HG03064 (cell line): Measurements from ENCODE around the gene NMNAT1.
"Not testable (repeated sequence)": the region's sequence is repeated elsewhere in the genome, so short reads cannot be mapped to it uniquely, and the experiment has no call there.

Source experiments
- ATAC-seq: cut with Tn5 transposase; IDR thresholded peaks from one replicate; pipeline ENCODE4 v1.9.1; 2021; ENCODE audit warnings: low read depth; ENCODE audit not compliant: unreplicated experiment

Gene NMNAT1

DNA sequence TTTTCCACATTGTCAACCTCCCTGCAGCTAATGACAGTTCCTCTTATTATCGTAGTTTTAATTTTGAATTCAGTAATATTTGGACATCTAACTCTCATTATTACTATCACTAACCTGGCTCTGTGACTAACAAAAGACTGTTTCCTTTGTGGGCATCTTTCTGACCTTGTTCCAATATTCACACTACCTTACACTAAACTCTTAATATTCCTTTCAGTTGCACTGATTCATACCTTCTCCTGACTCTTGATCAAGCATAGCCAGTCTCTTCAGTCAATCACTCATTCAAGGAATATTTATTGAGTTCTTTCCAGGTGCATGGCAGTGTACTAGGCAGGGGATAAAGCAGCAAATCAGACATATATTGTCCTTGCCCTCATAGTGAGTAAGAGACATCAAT, 25.4 kb upstream of the NMNAT1 start:
- no peak for ATAC-seq

DNA sequence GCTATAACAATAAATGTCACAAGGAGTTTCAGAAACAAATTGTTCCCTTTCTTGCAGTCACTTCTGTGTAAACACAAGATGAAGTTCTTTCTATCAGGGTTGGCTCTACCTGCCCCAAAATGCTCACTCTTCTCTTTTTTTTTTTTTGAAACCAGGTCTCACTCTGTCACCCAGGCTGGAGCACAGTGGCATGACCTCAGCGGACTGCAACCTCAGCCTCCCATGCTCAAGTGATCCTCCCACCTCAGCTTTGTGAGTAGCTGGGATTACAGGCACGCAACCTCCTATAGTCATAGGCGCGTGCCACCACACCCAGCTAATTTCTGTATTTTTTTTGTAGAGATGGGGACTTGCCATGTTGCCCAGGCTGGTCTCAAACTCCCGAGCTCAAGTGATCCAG, 22.7 kb upstream of the NMNAT1 start:
- no peak for ATAC-seq

DNA sequence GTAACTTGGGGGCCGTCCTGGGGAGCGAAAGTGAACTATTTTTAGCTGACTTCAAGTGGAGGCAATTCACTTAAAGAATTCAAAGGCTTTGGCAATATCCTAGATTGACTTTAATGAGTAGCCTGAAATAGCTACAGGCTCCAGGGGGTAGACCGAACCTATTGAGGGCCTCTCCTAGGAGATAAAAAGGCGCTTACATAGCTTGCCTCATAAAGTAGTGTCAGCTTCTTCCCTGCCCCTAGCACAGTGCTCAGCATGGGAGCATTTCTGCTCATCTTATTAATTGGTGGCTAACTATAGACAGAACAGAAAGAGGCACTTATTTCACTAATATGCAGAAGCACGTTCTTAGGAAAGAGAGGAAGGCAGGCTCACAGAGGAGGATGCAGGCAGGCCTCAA, 20.9 kb upstream of the NMNAT1 start:
- no peak for ATAC-seq

DNA sequence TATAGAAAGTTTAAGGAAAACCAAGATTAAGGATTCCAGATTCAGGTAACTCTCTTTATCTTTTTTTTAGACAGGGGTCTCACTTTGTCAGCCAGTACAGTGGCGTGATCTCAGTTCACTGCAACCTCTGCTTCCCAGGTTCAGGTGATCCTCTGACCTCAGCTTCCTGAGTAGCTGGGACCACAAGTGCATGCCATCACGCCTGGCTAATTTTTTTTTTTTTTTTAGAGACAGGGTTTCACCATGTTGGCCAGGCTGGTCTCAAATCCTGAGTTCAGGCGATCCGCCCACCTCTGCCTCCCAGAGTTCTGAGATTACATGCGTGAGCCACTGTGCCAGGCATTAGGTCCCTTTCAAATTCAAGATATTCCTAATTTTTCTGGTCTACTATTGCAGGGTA, 16.0 kb upstream of the NMNAT1 start:
- ATAC-seq = no peak

DNA sequence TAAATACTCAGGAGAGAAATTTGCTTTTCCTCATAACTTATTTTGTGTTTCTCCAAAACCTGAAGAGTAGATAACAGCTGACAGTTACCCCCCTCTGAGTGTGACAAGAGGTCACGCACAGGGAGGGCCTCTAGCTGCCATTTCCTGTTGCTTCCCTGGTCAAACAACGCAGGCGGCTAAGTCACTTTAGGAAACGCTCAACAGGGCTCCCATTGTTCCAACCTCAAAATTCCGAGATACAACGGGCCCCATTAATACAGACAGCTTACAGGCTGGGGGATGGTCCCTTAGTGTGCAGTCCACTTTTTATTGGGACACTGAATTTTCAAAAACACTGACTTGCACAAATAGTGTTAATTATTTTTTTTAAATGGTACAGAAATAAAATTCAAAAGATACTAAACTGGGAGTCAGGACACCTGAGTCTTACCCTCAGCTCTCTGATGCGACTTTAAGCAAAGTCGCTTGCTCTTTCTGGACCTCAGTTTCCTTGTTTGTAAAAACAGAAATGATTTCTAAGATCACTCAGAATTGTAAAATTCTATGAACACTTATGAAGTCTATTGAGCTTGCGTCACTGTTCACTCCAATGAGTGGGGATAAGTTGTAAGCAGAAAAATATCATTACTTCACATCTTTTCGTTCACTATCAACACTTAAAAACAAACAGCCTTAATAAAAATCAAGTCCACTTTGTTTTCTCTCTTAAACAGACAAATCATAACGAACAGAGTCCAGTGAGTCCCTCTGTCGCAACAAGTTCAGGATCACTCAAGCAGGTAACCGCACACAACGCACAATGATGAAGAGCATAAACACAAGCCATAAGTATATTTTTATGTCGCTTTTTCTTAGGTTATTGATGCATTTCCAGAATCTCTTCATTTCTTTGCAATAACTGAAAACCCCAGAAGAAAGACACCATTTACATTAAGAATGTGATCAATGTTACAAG, 13.6 kb upstream of the NMNAT1 start:
- no peak for ATAC-seq

DNA sequence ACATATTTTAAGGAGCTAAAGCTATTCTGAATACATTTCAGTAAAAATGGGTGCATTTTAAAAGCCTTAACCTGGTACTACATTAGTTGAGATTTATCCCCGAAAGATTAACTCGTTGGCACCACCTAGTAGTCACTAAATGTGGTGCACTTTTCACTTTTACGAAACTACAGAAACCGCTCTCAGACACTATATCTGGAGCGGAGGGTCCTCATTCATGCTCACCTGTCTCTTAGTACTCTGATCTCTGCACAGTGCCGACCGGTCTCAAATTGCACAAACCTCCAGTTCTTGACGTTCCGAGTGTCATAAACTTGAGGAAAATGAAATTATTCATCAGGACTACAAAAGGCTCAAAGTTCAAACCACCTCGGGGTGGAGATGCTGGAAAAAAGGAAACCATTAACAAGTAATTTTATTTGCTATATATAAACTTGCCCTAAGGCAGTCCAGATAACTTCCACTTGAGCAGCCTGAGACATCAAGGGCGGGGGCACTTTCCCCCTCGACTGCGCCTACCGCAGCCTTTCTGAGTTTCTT, 806 bp upstream of the NMNAT1 start:
- peak; percentile 49 for ATAC-seq

DNA sequence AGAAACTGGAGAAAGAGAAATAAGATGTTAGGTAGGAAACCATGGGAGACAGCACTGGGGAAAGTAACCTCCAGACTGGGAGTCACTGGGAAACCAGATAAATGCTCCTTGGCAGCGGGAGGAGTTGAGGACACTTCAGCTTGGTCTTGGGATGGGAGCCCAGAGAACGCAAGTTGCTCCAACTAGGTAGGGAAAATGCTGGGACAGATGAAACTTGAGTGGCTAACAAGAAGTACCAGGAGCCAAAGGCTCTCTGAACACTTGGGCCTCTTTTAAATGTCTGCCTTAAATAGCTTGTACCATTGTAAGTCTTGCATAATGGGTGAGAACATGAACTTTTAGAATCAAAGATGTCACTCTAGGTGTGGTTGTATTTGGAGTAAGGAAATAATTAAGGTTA, 3.0 kb downstream of the NMNAT1 start:
- no peak for ATAC-seq

DNA sequence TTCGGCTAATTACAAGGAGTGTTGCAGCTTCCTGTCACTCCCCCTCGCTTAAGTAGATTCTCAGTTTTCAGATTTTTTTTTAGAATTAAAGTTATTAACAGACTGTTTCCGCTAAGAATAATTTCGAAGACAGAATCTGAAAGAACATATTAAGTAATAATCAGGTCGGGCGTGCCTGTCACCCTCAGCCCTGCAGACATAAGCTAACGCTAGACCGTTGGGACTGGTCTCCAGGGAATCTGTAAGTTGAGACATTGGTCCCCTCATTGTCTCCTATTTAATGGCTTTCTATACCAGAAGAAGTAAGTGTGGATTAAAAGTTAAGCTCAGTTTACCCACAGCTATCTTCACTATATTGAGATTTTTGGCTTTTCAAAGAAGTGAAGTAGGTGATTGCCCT, 14.5 kb downstream of the NMNAT1 start:
- no peak for ATAC-seq

DNA sequence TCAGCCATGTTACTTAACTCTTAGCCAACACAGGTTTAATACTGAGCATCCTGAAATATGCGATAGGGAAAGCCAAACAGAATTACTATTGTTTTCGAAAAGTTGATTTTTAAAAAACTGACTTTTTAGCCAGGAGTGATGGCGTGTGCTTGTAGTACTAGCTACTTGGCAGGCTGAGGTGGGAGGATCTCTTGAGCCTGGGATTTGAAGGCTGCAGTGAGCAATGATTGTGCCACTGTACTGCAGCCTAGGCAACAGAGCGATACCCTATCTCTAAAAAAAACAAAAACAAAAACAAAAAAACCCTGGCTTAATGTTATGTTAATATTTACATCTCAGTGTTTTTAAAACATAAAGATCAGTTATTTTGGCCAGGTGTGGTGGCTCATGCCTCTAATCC, 16.7 kb downstream of the NMNAT1 start:
- ATAC-seq = no peak

DNA sequence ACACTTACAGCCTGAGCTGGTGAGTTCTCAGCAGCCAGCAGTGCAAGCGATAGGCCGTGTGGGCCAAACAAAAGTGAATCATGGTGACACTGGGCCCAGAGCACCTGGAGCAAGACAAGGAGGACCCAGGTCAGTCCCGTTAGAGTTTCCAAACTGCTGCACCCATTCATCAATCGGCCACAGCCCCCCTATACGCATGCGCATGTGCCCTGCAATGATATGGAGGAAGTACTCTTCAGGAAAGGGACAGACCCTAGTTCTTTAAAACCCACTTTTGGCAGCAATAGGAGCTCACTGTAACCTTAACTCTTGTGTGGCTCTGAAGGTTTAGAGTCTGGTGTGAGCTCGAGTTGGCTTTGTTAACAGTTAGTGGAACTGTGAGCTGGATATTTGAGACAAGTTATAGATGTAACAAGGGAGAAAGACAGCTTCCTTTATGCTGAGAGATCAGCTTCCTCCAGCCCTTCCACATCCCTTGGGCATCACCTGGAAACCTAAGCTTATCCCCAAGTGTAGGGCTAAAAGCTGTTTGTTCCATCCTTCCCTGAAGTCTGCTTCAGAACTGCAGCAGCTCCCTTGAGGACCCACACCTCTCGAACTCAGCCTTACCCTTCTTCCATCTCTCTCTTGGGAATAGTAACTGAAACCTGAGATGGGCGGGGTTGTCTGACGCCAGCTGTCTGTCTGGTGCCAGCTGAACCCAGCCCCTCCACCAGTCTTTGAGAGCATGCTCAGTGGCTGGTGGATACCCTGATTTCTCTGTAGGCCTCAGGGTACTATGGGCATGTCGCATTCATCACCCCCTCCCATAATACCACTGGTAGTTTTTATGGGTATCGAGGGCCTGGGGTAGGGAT, 17.7 kb downstream of the NMNAT1 start:
- no peak for ATAC-seq

DNA sequence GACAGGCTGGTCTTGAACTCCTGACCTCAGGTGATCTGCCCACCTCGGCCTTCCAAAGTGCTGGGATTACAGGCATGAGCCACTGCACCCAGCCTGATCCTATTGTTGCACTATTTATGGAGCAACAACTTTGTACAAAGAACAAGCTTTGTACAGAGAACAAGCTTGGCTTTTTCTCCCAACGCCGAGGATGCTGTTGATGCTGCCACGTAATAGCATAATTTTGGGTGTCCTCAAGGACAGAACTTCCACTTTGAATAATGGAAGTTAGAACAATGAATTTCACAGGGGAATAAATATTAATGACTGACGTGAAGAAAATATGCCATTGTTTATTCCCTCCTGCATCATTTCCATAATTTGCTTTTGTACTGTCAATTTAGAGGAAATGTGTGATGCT, 41.0 kb downstream of the NMNAT1 start:
- ATAC-seq = no peak

DNA sequence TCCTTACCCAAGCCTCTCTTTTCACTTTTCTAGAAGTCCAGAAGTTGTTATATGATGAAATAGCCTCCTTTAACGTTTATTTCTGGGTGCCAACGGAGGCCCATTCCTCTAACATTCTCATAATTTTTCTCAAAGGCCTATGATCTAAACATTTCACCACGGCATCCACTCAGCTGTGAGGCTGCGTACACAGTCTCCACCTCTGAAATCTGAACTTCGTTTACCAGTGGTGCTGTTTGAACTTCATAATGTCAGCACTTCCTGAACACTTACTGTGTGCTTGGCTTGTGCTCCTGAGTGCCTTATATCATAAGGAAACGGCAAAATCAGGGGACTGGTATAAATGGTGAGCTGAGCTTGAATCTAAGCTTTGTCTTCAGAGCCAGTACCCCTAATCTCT, 41.7 kb downstream of the NMNAT1 start:
- no peak for ATAC-seq

DNA sequence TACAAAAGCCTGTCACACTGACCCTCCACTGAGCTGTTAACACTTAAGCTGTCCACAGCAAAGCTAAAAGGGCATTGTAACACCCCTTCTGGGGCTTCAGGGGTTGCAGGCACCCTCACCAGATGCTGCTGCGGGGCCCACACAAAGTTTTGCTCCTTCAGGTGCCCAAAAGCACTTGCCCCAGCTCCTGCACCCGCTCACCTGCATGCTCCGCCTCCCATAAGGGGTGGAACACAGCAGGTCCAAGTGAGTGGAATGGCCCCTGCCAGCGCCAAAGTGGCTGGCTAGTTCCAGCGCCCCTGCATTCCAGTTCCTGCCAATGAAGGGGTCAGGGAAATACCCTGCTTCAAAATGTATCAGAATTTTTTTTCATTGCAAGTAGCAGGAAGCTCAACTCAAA, 46.5 kb downstream of the NMNAT1 start:
- ATAC-seq = no peak

DNA sequence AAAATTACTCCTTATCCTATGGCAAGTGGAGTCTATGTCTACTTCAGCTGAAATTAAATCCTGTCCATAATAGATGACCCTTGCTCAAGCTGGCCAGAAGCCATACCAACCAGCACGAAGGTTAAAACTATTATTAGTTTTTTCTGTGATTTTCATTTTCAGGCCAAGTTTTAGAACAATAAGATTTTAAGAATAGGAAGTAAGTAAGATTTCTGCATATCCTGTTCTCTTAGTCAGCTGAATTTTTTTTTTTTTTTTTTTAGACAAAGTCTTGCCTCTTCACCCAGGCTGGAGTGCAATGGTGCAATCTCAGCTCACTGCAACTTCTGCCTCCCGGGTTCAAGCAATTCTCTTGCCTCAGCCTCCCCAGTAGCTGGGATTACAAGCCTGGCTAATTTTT, 47.7 kb downstream of the NMNAT1 start:
- ATAC-seq = no peak

DNA sequence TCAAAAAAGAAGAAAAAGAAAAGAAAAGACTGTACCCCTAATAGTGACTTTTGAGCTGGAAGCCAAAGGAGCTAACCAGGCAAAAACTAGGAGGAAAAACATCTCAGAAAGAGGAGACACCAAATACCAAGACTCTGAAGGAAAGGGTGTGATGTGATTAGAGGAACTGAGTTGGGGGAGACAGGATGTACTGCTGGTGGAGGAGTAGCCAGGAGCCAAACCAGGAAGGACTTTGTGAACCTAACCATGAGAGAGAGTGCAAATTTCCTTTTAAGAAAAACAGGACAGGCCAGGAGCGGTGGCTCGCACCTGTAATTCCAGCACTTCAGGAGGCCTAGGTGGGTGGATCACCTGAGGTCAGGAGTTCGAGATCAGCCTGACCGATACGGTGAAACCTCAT, 49.6 kb downstream of the NMNAT1 start:
- ATAC-seq = no peak

DNA sequence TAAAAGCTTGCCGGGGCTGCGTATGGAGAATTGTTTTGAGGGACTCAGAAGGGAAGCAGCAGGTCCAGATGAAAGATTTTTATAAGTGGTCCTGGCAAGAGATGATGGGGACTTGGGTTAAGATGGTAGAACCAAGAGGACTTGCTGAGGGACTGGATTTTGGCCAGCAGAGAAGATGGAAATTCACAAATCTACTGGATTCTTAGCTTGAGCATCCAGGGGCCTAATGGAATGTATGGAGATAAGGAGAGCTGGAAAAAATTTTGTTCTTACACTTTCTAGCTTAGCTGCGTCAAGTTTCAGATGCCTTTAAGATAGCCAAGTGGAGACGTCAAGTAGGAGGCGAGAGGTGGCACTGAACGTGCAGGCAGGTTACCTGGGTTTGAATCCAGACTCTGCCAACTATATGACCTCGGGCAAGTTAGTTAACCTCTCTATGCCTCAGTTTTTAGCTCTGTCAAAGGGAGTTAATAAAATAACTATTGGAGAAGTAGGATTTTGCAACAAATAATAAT, 50.3 kb downstream of the NMNAT1 start:
- ATAC-seq = no peak

DNA sequence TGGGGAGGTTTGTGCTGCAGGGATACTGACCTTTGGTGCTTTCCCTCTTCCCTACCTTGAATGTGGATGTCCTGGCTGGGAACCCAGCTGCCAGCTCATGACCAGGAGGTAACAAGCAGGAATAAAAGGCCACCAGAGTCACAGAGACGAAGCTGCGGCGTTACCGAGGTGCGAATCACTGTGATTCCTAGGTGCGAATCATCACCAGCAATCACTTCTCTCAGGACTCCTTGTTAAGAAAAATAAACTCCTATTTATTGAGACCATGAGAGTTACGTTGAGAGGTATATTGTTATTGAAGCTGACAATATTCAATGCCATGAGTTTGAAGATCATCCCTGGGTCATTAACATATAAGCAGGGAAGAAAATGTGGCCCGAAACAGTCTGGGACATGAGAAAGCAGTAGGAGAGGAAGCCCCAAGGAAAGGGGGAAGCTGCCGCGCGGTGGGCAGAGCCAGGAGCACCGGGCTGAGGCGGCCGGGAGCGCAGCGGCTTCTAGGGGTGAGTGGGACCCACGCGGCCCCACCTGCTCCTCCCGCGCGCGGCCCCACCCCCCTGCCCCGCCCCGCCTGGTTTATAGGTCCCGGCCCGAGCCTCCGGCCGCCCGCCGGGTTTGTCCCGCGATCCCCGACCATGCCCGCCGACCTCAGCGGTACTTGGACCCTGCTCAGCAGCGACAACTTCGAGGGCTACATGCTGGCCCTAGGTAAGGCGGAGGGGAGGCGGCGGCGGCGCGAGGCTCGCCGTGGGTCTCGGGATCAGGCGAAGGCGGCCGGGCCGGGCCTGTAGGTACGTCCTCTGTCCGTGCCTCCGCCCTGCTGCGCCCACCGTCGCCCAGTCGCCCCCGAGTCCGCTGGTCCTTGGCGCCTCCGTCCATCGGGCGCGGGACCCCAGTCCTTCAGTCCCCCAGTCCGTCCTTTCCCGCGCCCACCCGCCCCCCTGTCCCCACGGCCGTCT, 53.6 kb downstream of the NMNAT1 start, which contains the start of gene RBP7:
RBP7 (plus strand) TSS at position 605 of the 959 bp plus-strand sequence; CDS start at position 636, 31 bp downstream.
- ATAC-seq = no peak

DNA sequence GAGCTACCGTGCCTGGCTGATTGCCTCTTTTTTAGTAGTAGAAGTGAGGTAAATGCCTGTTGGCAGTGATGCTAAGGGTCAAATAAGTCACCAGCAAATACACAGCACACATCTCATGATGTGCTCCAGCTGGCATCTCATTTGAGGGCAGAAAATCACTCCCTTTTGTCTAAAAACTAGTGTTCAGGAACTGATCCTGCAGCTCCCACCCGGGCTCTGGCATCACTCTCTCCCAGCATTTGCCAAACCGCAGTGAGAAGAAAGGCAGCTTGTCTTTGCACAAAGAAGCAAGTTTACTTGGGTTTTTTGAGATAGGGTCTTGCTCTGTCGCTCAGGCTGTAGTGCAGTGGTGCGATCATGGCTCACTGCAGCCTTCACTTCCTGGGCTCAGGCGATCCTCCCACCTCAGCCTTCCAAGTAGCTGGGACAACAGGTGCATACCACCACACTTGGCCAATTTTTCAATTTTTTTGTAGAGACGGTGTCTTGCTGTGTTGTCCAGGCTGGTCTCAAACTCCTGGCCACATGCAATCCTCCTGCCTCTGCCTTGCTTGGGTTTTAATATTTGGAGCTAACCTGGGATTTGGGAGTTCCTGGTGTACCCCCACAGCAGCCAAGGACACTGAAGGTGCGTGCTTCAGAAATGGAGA, 57.9 kb downstream of the NMNAT1 start:
- ATAC-seq = no peak

DNA sequence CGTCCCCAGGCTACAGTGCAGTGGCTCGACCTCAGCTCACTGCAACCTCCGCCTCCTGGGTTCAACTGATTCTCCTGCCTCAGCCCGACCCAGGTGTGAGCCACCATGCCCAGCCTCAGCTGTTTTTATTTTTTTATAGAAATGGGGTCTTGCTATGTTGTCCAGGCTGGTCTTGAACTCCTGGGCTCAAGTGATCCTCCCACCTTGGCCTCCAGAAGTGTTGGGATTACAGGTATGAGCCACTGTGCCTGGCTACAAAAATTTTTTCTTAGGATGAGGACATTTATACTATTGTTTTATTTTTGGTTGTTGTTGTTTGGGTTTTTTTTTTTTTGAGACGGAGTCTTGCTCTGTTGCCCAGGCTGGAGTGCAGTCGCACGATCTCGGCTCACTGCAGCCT, 62.0 kb downstream of the NMNAT1 start:
- ATAC-seq = not testable (repeated sequence)
